ENCODE measurements around the gene KLC1.

KLC1 gene

DNA sequence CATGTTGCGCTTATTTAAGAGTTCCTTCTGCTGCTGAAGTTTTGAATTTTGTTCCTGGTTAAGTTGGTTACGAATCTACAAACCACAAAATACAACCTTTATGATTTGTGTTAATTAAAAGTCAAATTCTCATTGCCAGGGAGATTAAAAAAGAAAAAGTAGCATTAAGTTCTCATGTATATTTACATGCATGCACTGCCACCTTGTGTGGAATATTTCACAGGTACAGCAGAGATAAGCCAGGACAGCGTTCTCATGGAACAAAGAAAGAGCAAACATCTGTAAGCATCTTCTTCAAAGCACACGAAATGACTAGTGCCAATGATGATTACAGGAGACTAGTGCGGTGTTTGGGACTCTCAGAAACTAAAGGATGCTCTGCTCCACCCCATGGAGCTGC, 120.8 kb downstream of the KLC1 start:
- no peak for DNase-seq (ENCODE audit: low read depth in 3 of 3)
